GM08714 (cell line): ENCODE data around the gene GRK6.

ENCODE experiments used
- H3K4me3 ChIP-seq: fragments of 200-500 bp; sonication (Bioruptor generic); 2 replicates; pipeline ENCODE4 v1.5.1; 2014; ENCODE audit warnings: mild to moderate bottlenecking, low read length, inconsistent platforms
- ZNF274 ChIP-seq: IDR thresholded peaks from 2 replicates; pipeline ENCODE4 v1.6.1; 2012; ENCODE audit warnings: mild to moderate bottlenecking, low read depth, low read length

The GRK6 gene

DNA sequence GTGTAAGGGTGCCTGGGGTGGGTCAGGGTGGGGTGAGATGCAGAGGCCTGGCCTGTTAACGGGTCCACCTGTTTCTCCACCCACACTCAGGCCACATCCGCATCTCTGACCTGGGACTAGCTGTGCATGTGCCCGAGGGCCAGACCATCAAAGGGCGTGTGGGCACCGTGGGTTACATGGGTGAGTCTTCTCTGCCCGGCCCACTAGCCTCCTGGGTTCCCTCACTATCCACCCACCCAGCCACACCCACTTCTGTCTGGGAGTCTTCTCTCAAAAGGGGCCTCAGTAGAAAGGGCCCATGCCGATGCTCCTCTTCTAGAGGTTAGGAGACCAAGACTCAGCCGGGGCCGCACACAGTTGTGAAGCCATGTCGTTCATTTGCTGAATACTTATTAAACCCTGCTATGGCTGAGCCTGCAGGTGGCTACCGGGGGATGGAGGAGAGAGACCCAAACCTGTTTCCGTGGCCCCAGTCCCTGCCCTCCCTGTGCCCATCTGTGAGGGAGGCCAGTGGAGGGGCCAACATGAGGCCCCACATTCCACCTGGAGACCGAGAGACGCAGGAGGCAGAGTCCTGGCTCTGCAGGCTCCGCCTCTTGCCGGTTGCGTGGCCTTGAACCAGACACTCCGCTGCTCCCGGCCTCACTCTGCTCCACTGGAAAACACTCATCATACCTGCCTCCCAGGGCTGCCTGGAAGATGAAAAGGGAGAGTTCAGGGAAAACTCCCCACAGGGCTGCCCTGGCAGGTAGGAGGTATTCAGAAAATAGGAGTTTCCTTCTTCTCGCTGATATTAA is 8.7 kb downstream of the GRK6 start:
- no peak for TF ChIP-seq ZNF274

DNA sequence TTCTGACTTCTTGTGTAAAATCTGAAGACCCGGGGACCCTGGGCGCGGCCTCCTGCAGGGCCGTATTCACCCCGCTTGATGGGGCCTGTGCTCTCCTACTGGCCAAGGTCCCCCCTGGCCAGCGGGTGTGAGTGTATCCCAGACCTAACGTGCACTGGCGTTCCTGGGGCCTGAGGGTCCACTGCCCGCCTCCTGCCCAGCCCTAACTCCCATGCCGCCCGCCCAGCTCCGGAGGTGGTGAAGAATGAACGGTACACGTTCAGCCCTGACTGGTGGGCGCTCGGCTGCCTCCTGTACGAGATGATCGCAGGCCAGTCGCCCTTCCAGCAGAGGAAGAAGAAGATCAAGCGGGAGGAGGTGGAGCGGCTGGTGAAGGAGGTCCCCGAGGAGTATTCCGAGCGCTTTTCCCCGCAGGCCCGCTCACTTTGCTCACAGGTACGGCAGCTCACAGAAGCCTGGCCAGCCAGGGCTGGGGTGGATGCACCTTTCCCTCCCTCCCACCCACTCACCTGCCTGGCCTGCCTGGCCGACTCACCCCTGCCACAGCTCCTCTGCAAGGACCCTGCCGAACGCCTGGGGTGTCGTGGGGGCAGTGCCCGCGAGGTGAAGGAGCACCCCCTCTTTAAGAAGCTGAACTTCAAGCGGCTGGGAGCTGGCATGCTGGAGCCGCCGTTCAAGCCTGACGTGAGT is 9.5 kb downstream of the GRK6 start:
- H3K4me3 ChIP-seq = no peak overlapping the region
- TF ChIP-seq ZNF274 = no peak

More for the DNA sequence above, 8.7 kb downstream of the GRK6 start:
- H3K4me3 ChIP-seq = no peak overlapping the region

DNA sequence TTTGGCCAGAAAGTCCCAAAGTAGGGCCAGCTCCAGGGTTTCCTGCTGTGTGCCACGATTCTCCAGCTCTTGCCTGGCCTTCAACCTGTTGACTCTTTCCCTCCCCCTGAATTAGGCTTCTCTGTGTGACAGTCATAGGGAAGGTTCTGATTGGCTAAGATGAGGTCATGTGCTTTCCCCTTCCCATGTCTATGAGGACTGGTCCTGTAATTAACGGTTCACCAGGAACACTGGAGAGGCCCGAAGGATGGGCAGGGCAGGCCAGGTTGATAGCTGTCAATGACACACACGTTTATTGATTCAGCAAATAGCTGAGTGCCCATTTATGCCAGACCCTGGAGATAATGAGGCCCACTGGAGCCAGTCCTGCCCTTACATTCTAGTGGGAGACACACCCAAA is 11.1 kb downstream of the GRK6 start:
- H3K4me3 ChIP-seq = no peak overlapping the region
- TF ChIP-seq ZNF274 = no peak

DNA sequence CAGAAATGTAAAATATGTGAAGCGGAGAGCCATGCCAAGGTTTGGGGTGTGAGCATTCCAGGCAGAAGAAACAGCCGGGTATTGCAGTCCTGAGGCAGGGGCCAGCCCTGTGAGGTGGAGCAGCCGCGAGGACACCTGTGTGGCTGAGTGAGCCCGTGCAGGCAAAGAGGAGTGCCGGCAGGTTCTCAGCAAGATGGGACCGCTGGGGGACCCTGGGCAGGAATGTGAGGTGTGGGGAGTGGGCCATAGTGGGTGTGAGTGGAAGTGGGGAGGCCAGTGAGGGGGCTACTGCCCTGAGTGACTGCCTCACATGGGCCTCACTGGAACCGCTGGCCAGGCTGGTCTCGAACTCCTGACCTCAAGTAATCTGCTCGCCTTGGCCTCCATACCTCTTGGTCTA is 12.0 kb downstream of the GRK6 start:
- no peak for TF ChIP-seq ZNF274
- no peak overlapping the region for H3K4me3 ChIP-seq

DNA sequence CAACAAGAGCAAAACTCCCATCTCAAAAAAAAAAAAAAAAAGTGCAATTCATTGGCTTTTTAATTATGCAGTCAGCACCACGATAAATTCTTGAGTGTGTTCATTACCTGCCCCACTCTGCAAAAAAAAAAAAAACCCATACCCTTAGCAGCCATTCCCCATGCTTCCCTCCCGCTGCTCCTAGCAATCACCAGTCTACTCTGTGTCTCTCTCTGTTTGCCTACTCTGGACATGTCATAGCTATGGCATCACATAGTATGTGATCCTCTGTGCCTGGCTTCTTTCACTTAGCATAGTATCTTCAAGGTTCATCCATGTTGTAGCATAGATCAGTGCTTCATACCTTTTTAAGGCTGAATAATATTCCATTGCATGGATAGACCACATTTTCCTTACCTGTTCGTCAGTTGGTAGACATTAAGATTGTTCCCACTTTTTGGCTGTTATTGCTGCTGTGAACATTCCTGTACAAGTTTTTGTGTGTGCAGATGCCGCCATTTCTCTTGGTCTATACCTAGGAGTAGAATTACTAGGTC is 13.1 kb downstream of the GRK6 start:
- no peak for TF ChIP-seq ZNF274
- H3K4me3 ChIP-seq = no peak overlapping the region

DNA sequence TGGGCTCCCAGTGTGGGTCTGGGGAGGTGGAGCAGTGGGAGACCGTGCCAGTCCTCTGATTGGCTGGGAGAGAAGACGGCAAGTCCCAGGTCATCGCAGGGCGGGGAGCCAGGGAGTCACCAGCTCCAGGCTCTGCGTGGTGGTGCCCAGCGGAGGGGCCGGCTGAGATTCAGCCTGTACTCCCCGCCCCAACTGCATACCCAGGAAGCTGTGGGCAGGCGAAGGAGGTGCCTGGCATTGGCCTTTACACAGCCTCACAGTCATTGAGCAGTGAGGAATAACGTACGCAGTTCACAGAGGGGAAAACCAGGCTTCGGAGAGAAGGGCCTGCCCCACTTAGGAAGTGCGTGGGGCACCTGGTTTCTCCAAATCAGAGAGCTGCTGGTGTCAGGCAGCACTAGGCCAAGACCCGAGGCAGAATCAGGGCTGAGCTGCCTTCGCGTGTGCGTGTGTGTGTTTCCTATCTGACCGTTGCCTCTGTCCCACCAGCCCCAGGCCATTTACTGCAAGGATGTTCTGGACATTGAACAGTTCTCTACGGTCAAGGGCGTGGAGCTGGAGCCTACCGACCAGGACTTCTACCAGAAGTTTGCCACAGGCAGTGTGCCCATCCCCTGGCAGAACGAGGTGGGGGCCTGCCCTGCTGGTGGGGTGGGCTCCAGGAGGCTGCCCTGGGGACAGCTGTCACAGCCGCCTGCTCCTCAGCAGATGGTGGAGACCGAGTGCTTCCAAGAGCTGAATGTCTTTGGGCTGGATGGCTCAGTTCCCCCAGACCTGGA is 13.9 kb downstream of the GRK6 start:
- H3K4me3 ChIP-seq = no peak overlapping the region
- TF ChIP-seq ZNF274 = no peak

DNA sequence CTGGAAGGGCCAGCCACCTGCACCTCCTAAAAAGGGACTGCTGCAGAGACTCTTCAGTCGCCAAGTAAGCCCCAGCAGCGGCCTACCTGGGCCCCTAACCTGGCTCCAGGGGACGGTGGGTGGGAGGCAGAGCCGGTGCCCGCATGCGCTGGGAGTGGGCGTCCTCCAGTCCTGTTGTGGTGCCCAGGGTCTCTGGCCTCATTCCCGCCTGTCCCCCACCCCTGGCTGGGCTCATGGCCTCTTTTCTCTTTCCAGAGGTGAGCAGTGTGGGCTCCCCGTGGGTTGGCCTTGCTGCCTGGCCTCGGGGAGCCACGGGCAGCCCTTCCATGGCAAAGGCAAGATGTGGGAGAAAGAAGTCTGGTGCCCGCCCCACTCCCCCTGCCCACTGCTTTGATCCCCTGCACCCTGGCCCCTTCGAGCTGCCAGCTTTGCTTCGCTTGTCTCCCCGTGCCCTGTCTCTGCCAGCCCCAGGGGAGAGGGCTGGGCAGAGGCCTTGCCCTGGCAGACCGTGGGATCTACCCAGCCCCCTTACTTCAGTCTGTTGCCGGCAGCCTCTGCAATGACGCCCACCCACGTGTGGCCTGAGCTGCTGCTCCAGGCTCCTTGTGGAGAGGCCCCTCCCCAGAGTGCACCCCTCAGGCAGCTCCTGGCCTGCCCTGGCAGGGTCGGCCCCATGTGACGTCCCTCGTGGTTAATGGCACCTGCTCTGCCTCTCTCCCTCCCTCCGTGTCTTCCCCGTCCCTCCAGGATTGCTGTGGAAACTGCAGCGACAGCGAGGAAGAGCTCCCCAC is 14.7 kb downstream of the GRK6 start:
- no peak for TF ChIP-seq ZNF274
- H3K4me3 ChIP-seq = no peak overlapping the region

DNA sequence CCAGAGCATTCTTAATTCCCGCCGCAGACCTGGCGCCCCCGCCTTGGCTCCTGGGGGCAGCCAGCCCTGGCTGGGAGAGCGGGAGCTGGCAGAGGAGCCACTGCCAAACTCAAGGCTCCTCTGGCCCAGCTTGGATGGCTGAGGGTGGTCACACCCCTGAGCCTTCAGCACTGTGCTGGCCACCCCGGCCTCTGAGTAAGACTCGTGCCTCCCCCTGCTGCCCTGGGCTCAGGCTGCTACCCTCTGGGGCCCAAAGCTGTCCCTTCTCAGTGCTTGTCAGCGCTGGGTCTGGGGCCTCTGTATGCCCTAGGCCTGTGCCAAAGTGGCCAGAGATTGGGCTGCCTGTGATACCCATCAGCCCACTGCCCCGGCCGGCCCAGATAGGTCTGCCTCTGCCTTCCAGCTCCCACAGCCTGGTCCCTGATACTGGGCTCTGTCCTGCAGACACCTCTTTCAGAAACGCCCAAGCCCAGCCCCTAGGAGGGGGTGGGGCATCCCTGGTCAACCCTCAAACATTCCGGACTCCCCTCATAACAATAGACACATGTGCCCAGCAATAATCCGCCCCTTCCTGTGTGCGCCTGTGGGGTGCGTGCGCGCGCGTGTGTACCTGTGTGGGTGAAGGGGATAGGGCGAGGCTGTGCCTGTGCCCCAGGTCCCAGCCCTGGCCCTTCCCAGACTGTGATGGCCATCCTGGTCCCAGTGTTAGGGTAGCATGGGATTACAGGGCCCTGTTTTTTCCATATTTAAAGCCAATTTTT is 15.8 kb downstream of the GRK6 start:
- no peak for TF ChIP-seq ZNF274
- no peak overlapping the region for H3K4me3 ChIP-seq

DNA sequence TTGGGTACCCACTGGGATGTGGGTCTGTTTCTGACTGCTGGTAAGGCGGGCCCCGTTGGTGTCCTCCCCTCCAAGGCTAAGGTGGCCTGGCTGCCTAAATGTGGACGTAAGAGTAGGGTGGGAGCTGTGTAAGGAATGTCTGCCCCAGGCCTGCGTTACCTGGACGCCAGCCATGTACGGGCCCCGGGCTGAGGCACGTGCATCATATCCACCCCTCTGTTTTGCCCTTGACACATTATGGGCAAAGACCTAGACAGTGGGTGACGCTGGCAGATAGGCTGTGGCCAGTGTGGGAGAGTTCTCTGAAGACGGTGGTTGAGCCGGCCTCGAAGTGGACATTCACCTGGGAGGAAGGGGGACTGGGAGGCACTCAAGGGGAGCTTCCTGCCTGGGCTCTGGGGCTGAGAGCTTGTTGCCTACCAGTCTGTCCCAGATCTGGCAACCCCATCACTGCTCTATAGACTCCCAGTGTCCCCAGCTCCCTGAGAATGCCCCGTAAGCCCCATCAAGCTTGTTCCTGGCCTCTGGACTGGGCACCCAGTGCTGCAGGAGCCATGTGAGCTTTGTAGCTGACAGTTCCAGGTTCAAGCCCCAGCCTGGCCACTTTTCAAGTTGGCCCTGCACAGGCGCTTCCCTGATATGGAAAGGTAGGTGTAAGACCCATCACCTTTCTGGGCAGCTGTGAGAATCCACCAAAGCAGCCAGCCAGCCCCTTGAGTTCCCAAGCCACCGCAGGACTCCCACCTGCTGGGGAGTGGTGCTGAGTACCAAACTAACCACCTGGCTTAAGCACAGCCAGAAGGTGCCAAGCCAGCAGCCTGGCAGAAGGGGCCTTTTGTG is 16.9 kb downstream of the GRK6 start:
- TF ChIP-seq ZNF274 = no peak
- no peak overlapping the region for H3K4me3 ChIP-seq

DNA sequence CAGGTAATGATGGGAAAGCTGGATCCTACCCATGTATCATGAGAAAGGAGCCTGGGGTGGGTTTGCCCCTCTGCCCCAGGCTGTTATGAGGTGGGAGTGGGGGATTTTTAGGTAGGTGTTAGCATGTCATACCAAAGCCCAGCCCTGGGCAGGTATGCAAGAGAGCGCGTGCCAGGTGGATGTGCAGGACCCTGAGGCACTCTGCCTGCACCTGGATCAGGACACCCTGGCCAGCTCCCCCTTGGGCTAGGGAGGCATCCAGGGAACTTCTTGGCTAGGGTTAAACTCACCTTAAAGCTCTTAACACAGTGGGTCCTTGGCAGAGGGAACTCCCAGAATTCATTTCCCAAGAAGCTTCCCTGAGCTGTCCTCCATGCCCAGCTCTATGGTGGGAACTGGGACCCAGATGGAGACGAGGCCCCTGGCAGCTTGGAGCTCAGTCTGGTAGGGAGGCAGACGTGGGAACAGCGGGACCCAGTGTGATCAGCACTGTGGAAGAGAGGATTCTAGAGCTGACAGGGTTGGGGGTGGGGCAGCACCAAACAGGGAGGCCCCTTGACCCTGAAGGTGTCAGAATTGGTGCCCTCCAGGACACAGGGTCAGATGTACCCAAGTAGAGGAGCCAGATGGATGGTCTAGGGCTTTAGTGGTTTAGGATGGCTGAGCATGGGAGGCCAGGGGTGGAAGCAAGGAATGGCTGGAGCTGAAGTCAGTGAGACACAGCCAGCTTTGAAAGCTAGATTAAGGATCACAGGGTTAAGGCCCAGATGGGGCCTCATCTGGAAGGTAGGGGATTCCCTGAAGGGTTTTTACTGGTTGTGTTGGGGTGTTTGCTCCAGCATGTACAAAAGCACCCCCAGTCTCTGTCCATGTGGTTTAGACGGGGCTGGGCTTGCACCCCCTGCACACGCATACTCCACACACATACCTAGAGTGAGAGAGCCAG is 17.9 kb downstream of the GRK6 start:
- no peak for TF ChIP-seq ZNF274
- H3K4me3 ChIP-seq = no peak overlapping the region
